BJ (cell line): ENCODE data around the gene DLL4. TPM values are rescaled to one million over a fixed set of nuclear protein-coding genes. Genes with fewer than 3 reads are reported as not detected.

Source experiments
- CTCF ChIA-PET: fragments of 350-600 bp; formaldehyde crosslinking; extraction: SDS; loops from one replicate; lab custom pipeline; 2021; ENCODE audit warnings: antibody characterized with exemption, inconsistent platforms; lab: Yijun Ruan, JAX
- POLR2A ChIA-PET: fragments of 300-600 bp; sonication (Branson Sonifier 250); formaldehyde crosslinking; extraction: SDS; loops from one replicate; lab custom pipeline; 2021; ENCODE audit warnings: antibody characterized with exemption; lab: Charles Lee
- DNase-seq: peaks from one replicate; pipeline ENCODE4 v3.0.0-alpha.2; 2011; ENCODE audit warnings: low read depth
- H3K27me3 ChIP-seq: 2 replicates; pipeline ENCODE4 v1.6.0; 2011; ENCODE audit warnings: low read length; ENCODE audit not compliant: control insufficient read depth, insufficient read depth
- H3K36me3 ChIP-seq: 2 replicates; pipeline ENCODE4 v1.5.1; 2011; ENCODE audit warnings: low read length; ENCODE audit not compliant: control insufficient read depth, insufficient read depth
- H3K4me3 ChIP-seq: 2 replicates; pipeline ENCODE4 v1.5.1; 2011; ENCODE audit warnings: low read depth, mild to moderate bottlenecking, control low read depth, low read length
- polyA plus RNA-seq: library from polyadenylated mRNA; depleted of rRNA; stranded (reverse); fragments of >200 nt; gene quantifications from 2 replicates; pipeline ENCODE4 v1.2.3, GENCODE V29; 2011
- TF ChIP-seq, protein P1 (sequence below): IDR thresholded peaks from 2 replicates; pipeline ENCODE4 v1.5.1; 2011; ENCODE audit warnings: low read depth, mild to moderate bottlenecking, control low read depth, inconsistent platforms, low read length, moderate library complexity; ENCODE audit not compliant: insufficient read depth

The DLL4 gene
- polyA plus RNA-seq, 1 experiment, result 0.47 TPM

DNA sequence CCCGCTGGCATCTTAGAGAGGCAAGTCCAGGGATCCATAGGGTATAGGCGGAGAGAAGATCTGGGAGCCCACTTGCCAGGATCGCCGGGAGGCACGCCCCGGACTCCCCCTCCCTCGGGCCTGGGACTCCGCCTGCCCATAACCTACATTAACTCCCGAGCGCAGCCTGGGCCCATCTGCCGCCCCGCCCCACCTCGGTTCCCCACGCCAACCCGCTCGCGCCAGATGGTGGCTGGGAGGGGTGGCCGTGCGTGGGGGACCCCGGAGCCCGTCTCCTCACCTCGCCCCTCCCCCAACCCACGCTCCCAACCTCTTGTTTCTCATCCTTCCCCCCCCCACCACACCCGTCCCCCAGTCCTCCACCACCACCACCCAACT lies 1.7 kb upstream of the DLL4 start:
- ChIA-PET CTCF (interaction anchor here (0.6 to 7.1 kb wide), 5 partner anchors 13 to 257 kb away, joined by 3 to 89 read pairs (median 28); no protein-coding TSS in a partner anchor), POLR2A (no interaction called here)
- no peak for DNase-seq
- Histone ChIP-seq H3K27me3 (peaks cover 33% of the 10 kb centered on the region), H3K4me3 (peak overlapping the region; percentile 32), H3K36me3 (0 out of 2 replicates have a peak, but pooled peaks cover 2% of the 10 kb centered on the region)
- TF ChIP-seq, protein P1, sequence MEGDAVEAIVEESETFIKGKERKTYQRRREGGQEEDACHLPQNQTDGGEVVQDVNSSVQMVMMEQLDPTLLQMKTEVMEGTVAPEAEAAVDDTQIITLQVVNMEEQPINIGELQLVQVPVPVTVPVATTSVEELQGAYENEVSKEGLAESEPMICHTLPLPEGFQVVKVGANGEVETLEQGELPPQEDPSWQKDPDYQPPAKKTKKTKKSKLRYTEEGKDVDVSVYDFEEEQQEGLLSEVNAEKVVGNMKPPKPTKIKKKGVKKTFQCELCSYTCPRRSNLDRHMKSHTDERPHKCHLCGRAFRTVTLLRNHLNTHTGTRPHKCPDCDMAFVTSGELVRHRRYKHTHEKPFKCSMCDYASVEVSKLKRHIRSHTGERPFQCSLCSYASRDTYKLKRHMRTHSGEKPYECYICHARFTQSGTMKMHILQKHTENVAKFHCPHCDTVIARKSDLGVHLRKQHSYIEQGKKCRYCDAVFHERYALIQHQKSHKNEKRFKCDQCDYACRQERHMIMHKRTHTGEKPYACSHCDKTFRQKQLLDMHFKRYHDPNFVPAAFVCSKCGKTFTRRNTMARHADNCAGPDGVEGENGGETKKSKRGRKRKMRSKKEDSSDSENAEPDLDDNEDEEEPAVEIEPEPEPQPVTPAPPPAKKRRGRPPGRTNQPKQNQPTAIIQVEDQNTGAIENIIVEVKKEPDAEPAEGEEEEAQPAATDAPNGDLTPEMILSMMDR, result no peak

DNA sequence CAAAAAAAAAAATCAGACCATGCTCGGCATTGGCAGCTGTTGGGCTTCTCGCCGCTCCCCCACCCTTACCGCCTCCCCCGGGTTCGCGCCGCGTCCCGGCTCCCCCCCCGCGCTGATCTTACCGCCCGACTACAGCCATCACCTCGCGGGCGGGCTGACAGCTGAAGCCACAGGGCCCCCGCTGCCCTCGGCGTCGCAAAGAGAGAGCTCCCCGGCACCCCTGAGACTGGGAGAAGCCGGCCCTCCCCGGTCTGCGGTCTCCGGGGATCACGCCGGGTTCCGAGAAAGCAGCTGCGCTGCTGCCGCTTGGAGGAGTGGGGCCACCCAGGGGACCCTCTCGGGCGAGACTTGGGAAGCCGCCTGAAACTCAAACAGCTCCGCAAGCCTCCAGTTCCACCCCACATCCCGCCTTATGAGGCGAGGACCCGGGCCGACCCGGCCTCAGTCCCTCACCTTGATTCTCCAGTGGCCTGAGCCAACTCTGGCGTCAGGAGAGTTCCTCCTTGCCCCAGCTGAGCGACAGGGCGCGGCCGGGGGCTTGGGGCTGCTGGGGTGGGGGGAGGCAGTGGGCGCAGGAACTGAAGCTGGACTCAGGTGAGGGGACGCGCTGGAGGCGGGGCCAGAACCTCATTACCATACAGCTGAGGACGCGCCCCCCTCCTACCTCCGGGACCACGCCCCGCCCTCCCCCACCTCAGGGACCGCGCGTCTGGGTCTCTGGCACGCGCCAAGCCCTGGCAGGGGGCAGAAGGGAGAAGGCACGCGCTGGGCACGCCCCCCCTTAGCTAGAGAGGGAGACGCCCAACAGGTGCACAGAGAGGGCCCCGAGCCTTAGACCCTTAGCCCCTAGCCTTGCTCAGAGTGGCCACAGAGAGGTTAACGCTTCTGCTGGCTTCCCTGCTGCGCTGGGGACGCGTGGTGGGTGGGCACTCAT lies 1.0 kb upstream of the DLL4 start:
- Histone ChIP-seq H3K4me3 (peak overlapping the region; percentile 32), H3K27me3 (peaks cover 33% of the 10 kb centered on the region), H3K36me3 (0 out of 2 replicates have a peak, but pooled peaks cover 2% of the 10 kb centered on the region)
- TF ChIP-seq, protein P1, result no peak
- ChIA-PET CTCF (interaction anchor here (0.6 to 7.1 kb wide), 9 partner anchors 12 to 256 kb away, joined by 3 to 89 read pairs (median 5); partner anchors contain the start of gene CHAC1), POLR2A (interaction anchor here (0.7 kb wide), 1 partner anchor 27 kb away, joined by 3 read pairs; no protein-coding TSS in a partner anchor)
- no peak for DNase-seq

DNA sequence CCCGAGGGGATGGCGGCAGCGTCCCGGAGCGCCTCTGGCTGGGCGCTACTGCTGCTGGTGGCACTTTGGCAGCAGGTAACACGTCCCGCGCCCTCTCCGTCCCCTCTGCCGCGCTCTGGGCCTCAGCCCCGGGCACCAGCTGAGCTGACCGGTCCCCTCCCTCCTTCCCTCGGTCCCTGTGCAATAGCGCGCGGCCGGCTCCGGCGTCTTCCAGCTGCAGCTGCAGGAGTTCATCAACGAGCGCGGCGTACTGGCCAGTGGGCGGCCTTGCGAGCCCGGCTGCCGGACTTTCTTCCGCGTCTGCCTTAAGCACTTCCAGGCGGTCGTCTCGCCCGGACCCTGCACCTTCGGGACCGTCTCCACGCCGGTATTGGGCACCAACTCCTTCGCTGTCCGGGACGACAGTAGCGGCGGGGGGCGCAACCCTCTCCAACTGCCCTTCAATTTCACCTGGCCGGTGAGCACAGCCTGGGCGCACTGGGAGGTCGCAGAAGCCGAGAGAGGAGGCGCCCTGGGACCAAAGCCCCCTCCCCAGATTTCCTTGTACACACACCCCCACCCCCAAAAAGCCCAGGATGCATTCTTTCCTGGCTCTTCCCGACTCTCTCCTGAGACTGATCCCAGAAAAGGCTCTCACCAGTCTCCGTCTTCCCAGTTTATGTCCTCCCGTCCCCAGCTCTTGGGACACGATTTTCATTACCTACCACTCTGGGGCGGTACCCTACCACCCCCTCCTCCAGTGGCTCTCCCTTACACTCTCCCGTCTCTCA lies 705 bp downstream of the DLL4 start:
- Histone ChIP-seq H3K4me3 (peak overlapping the region; percentile 51), H3K27me3 (peaks cover 33% of the 10 kb centered on the region), H3K36me3 (0 out of 2 replicates have a peak, but pooled peaks cover 2% of the 10 kb centered on the region)
- ChIA-PET POLR2A (no interaction called here), CTCF (interaction anchor here (0.6 to 7.1 kb wide), 10 partner anchors 11 to 182 kb away, joined by 3 to 89 read pairs (median 11); partner anchors contain the start of gene CHAC1)
- no peak for DNase-seq
- TF ChIP-seq, protein P1, result peak; percentile 22; the same call in 1 of the 2 replicates

DNA sequence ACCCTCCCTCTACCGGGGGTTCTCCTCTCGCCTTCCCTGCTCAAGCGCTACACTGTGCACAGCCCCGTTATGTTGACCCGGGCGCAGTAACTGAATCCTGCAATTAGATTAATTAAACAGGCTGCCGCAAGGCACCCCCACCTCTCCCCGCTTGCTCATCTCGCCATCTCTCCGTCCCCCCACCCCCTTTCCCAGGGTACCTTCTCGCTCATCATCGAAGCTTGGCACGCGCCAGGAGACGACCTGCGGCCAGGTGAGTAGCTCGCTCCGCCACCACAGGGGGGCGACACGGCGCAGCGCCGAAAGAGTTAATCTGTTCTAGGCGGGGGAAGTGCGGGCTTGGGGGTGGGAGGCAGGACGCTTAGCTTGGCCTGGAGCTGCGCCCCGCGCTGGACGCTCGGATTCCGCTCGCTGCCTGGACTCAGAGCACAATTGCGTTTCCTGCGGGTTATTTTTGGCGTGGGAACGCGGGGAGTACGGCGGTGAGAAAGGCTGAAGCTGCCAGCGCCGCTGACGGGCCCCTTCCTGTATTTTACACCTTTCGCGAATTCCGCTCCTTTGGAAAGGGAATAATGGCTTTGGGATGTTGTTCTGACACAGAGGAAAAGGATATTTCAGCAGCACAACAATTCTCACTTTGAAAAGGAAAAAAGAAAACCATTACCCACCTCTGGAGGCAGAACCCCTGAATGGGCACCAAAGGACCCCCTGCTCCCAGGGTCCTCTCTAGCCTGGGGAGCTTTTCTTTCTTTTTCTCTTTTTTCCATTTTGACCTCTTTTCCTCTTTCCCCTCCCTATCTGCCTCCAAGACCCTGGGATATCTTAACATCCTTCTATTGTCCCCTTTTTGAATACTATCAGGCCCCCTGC lies 1.5 kb downstream of the DLL4 start:
- Histone ChIP-seq H3K4me3 (peak overlapping the region; percentile 51), H3K27me3 (peaks cover 31% of the 10 kb centered on the region), H3K36me3 (0 out of 2 replicates have a peak, but pooled peaks cover 2% of the 10 kb centered on the region)
- ChIA-PET CTCF (interaction anchor here (1.0 to 7.1 kb wide), 10 partner anchors 10 to 182 kb away, joined by 3 to 89 read pairs (median 11); partner anchors contain the start of gene CHAC1), POLR2A (no interaction called here)
- DNase-seq, result no peak
- TF ChIP-seq, protein P1, result peak; percentile 65
